Measurements from ENCODE around the gene MAP2K4. TPM values are rescaled to one million over a fixed set of nuclear protein-coding genes. Genes with fewer than 3 reads are reported as not detected.

The MAP2K4 gene
- total RNA-seq, 1 donor from 2014 or later = 27.9 TPM

DNA sequence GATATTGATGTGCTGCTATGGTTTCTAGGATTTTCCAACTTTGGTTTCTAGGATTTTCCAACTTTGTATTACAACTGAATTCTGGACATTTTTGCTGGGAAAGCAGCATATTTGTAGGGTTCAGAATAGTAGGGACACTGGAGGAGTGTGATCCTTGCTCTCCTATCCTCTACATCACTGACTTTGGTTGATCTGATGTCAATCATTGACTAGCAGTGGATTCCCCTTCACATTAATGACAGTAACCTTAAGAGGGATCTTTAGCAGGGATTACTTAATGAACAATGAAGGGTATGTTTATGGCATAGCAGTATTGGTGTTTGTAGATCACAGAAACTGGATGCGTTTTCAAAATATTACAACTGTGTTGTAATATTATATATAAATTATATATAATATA lies 67.4 kb downstream of the MAP2K4 start:
- DNase-seq (ENCODE audit: low spot score) = no peak

DNA sequence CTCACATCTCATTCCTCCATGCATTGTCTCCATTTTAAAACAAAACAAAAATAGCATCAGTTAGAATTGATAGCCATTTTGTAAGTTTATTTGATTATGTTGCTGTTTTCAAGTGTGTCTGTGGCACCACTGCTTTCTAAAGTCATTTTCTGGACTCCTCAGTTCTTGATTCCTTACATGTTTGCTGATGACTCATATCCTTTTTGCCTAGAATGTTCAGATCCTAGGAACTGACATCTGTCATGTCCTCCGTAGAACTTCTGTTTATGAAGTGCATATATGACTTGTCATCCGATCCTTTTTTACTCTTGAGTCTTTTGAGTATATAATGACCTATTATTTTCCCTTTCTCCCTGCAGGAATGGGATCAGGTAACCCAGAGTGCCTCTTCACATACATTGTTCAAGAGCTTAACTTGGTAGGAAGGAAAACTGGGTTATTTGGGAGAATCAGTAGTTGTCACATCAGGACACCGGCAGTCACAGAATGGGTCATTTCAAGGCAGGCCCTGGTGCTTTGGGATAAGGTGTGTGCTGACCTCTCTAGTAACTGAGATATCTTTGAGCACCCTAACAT lies 69.2 kb downstream of the MAP2K4 start:
- DNase-seq (ENCODE audit: low spot score) = no peak

DNA sequence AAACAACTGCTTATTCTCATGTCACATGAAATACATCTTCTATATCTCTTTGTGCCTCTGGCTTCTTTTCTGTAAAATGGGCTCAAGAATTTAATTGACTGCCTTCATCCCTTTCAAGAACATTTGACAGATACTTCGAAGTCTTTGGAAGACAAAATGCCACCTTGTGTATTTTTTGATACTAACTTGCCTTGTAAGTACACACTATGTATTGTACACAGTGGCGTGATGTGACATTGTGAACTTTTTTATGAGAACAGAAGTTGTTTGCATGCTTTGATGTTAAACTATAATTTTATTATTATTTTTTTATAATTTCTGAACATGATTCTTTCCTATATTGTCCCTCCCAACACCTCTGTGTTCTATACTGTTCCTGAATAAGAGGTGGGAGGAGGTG lies 73.7 kb downstream of the MAP2K4 start:
- DNase-seq (ENCODE audit: low spot score) = no peak

DNA sequence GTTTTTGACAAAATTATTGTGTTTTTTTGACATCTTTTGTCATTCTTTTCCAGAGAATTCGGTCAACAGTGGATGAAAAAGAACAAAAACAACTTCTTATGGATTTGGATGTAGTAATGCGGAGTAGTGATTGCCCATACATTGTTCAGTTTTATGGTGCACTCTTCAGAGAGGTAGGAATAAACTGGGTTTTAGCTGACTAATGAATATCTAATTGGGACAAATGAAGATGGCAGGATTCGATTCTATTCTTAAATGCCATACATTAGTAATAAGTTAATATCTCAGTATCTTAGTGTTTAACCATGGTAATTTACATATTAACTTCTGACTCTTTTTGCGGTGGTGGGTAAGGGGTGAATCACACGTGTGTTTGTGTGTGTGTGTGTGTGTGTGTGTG lies 74.8 kb downstream of the MAP2K4 start:
- no peak for DNase-seq (ENCODE audit: low spot score)

DNA sequence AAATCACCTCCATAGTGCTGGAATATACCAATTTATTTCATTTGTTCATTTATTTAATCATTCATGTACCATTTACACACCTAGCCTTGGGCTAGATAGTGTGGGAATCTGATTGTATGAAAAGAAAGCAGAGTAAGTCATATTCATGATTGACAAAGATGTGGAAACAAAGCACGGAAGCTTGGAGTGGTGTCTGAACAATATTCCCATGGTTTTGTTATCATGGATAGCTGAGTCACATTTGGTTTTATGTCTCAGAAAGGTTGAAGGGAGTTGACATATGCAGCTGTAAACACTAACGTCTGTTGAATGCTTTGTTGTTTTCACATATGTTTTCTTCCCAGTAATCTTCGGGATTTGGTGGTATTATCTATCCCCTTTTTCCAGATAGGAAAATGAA lies 76.6 kb downstream of the MAP2K4 start:
- no peak for DNase-seq (ENCODE audit: low spot score)

DNA sequence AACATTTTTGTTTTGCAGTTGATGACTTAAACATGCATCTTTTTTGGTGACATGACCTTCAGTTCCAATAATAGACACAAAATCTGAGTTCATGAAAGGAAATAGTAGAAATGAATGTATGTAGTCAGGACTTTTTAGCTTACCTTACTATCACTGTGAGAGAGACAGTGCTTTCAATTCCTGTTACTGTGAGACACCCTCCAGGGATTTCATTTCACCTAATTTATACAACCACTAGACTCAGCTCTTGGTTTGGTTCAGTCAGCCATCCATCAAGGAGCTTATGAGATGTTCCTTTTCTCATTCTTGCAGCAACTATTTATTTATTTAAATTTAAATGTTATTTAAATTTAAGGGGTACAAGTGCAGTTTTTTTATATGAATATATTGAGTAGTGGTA lies 77.9 kb downstream of the MAP2K4 start:
- DNase-seq (ENCODE audit: low spot score) = no peak

DNA sequence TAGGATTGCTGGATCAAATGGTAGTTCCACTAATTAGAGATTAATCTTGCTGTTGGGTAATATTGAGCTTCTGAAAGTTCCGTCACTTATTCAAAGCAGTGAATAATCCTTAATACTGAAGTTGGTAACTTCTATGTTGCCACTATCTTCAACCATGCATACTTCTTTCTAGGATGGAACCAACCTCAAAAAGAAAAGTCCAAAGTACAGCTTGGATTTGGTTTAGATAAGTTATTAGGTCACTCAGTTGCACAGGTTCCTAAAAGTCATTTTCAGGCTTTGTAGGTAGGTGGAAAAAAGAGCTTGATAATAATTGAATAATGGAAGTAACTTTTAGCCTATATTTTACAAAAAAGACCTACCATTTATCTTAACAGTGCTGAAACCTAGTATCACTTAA lies 78.7 kb downstream of the MAP2K4 start:
- no peak for DNase-seq (ENCODE audit: low spot score)

DNA sequence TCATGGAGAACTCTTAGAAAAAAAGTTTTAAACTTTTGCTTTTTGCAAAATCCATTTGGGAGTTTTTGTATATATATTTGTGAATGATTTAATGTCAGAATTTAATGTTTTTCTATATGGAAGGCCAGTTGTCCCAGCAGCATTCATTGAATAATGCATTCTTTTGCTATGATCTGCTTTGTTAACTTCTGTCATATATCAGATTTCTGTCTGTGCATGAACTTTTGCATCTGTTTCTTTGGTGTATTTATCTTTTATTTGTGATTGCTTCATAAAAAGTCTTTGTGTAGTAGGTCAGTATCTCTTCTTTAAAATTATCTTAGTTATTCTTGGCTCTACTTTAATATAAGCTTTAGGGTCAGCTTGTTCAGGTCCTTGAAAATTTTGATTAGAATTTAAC lies 84.2 kb downstream of the MAP2K4 start:
- DNase-seq (ENCODE audit: low spot score) = no peak

DNA sequence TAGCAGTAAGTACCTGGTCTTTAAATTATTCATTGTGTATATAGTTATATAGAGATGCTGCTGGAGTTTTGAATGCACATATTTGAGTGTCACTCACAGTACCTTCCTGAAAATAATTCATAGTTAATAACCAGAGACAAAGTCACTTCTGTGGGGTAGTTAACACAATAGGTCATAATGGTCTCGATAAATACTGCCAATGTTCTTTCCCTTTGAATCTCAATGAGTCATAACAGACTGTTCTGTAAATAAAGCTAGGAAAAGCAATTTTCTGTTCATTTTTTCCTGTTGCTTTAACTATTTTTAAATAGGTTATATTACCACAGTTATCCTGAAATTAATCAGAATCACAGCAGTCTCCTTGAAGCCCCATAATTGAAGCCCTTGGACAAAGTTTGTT lies 87.2 kb downstream of the MAP2K4 start:
- no peak for DNase-seq (ENCODE audit: low spot score)

DNA sequence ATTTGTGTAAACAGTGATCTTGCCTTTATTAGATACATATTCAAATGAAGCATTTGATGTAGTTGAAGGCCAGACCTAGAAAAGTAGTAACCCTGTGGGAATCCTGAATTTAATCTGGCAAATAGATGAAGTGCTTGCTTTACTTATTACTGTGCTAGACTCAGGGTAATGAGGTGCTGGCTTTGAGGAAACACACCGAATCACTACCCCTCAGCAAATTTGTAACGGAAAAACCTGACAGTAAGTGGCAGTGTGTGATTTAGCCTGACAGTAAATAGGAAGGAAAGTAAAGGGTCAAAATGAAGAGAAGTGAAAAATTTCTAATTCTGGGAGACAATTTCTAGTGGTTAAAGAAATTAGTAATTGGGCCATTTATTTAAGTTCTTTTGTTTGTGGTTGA lies 90.2 kb downstream of the MAP2K4 start:
- no peak for DNase-seq (ENCODE audit: low spot score)

DNA sequence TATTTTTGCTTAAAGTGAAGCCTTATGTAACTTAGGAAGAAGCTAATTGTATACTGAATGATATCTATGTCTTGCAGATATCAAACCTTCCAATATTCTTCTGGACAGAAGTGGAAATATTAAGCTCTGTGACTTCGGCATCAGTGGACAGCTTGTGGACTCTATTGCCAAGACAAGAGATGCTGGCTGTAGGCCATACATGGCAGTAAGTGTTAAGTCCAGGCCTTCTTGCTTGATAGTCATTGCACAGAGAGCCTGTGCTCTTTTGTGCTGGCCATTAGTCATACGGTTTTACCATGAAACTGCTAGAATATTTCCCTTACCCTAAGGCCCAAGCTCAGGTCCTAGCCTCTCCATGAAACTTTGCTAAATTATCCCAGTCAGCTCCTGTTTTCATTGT lies 92.5 kb downstream of the MAP2K4 start:
- DNase-seq (ENCODE audit: low spot score) = no peak

DNA sequence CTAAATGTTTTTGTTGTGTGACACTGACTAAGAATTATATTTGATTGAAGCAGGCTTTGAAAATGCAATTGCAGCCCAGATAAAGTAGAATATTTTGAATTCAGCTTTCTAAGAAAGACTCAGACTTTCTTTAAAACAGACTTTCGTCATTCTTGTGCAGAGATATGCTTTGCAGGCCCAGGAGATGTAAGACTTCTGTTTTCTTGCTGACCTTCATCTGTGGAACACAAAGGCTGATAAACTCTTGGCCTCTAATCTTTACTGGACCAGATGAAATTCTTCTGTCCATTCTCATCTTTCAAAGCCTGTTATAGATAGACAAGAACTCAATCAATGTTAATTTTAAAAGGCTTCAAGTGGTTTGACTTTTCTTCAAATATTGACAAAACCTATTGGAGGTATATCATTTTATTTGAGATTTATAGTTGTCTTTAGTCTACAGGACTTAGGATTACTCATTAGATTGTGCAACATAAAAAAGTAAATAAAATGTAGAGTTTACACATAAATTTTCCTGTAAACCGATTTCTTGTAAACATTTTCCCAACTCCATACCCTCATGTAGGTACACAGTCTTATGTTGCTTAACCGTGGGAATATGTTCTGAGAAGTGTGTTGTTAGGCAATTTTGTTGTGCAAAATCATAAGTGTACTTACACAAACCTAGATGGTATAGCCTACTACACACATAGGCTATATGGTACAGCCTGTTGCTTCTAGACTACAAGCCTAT lies 94.2 kb downstream of the MAP2K4 start:
- DNase-seq (ENCODE audit: low spot score) = no peak

DNA sequence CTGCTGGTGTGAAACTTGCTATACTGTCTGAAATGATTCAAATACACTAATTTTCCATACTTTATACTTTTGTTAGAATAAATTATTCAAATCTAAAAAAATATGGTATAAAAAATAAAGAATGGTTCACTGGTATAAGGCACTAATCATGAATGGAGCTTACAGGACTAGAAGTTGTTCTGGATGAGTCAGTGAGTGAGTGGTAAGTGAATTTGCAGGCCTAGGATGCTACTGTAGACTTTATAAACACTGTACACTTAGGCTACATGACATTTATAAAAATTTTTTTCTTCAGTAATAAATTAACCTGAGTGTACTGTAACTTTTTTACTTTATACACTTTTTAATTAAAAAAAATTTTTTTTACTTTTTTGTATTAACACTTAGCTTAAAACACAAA lies 95.5 kb downstream of the MAP2K4 start:
- no peak for DNase-seq (ENCODE audit: low spot score)

DNA sequence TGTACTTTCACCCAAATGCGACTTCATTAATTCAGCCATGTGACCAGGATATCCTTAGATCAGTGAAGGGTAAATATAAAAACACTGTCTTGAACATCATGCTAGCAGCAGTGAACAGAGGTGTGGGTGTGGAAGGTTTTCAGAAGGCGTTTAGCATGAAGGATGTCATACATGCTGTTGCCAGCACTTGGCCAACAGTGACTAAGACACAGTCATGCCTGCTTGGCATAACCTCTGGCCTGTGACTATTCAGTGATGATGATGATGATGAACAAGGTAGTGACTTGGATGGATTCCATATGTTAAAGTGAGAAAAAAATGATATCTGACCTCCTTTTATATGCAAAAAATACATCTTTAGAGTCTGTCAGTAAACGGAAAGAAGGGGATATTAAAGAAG lies 97.9 kb downstream of the MAP2K4 start:
- no peak for DNase-seq (ENCODE audit: low spot score)

DNA sequence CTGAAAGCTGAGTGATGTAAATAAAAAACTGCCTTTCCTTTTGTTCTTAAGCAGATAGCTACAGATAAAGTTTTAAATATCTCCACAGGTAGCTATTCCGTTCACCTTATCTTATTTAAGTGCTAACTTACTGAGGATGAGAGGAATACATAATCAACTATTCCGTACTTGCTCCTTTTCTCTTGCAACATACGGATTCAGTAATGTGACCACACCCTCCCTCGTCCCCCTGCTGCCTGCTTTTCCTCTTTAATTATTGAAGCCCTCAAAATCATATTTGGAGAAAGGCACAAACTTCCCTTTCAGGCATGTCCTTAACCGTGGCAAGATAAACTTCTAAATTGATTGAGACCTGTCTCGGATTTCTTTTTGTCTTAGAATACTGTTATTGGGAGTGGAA lies 101.4 kb downstream of the MAP2K4 start:
- DNase-seq (ENCODE audit: low spot score) = no peak

DNA sequence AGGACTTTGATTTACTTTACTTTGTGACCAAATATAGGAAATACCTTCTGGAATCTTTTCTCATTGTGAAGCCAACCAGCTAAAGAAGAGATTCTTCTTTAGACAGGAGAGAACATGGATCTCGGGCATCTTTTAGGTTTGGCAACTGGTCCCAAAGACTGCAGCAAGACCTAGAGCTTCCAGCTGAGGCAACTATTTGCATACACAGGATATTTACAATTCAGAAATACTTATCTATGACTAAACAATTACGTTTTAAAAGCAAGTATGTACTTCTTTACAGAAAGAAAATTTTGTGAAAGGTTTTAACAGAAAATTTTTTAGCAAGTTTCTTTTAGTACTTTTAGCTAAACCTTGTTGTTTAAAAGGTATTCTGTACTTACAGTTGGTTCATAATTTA lies 106.5 kb downstream of the MAP2K4 start:
- no peak for DNase-seq (ENCODE audit: low spot score)

DNA sequence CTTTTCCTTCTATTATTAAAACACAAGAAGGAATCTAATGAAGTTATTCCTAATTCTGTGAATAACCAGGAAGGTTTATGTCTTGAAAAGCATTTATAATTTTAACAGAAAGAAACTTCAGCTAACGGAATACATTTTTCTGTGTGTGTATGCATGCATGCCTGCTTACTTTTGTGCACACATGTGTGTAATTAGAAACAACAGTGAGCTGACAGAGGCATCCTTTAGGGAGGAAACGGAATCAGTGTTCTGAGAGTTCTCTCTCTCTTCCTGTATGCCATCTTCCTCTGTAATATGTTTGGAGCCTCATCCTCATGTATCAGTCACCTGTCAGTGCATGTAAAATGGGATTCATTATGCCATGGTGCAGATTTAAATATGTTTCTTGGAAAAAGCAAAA lies 107.0 kb downstream of the MAP2K4 start:
- DNase-seq (ENCODE audit: low spot score) = no peak

DNA sequence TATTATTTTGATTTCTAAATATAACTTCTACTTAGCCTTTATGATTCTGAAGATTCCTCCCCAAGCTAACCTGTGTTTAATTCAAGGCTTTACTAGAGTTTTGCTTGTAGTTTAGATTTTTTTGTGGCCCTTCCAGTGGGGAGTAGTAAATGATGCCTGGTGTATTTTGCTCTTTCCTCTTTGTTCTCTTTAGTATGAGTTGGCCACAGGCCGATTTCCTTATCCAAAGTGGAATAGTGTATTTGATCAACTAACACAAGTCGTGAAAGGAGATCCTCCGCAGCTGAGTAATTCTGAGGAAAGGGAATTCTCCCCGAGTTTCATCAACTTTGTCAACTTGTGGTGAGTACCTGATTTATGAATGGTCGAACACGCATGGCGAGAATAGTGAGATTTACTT lies 108.3 kb downstream of the MAP2K4 start:
- DNase-seq (ENCODE audit: low spot score) = no peak

DNA sequence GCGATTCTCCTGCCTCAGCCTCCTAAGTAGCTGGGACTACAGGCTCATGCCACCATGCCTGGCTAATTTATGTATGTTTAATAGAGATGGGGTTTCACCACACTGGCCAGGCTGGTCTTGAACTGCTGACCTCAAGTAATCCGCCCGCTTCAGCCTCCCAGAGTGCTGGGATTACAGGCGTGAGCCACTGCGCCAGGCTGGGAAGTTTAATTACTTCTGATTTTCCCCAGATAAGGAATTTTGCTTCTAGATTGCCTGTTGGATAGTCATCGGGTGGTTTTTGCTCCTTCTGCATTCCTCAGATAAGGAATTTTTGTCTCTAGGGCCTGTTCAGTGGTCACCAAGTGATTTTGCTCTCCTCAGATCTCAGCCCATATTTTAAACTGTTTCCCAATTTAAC lies 112.5 kb downstream of the MAP2K4 start:
- no peak for DNase-seq (ENCODE audit: low spot score)

DNA sequence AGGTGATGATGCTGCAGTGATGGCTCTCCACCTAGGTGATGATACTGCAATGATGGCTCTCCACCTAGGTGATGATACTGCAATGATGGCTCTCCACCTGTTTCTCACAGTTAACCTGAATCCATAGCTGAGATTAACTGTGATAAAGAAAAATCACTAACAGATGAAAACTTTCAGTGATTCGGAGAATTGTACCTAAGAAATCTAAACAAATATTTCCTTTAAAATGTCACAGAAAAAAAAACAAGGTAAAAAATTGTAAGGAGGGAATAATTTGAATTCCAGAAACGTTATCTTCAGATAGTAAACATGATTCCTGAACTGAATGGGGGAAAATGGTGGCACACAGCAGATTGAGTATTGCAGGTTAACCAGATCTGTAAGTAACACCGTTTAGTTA lies 113.4 kb downstream of the MAP2K4 start:
- no peak for DNase-seq (ENCODE audit: low spot score)

DNA sequence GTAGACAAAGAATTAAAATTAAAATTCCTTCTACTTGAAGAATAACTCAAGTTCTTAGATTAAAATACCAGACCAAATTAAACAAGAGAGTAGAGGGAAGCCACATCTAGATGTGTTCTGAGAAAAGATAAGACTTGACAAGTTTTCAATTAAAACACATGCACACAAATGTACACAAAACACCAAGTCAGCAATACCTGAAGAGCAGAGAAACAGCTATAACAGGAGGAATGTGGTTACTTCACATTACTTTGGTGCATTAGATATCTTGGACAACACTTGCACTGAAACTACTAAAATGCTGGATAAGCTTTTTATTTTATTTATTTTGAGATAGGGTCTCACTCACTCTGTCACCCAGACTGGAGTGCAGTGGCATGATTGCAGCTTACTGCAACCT lies 113.9 kb downstream of the MAP2K4 start:
- no peak for DNase-seq (ENCODE audit: low spot score)

DNA sequence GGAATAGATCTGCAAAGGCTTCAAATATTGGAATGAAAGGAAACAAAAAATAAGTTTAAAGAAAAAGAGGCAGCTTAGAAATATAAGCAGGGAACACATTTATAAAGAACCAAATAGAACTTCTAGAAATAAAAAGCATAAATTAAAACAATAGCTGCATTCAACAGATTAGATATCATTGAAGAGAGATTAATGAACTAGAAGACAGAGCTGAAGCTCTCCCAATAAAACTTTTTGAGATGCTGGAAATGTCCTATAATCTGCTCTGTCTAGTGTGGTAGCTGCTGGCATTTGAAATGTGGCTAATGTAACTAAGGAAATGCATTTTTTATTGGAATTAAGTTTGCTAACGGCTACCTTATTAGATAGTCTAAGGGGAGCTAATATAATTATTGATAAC lies 115.6 kb downstream of the MAP2K4 start:
- no peak for DNase-seq (ENCODE audit: low spot score)

DNA sequence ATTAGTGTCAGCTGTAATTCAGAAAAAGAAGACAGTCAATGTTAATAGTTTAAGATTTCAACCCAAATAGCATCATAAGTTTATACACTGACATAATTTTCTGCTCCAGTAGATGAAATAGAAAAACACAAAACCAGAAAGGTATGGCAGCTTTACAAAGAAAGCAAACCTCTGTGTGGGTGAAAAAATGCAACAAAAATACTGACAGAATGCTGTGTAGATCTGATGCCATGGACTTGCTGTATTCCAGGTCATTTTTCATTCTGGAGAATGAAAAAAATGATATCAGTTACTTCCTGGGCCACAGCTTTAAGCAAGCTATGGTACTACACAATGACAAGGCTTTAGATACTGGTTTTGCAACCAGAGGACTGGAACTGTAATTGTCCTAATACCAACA lies 116.0 kb downstream of the MAP2K4 start:
- DNase-seq (ENCODE audit: low spot score) = no peak

DNA sequence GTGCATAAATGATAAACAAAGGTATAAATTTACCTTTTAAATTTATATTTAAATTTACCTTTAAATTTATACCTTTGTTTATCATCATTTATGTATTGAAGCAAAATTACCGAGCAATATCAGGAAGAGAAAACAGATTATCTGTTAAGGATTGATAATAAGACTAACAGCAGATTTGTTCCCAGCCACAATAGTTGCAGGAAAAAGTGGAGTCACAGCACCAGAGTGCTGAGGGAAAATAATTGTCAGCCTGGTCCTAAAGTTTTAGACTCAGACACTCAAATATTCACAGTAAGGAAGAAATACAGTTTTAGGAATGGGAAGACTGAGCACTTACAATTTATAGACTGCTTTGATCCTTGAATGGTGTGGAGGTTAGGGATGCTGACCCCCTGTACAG lies 117.2 kb downstream of the MAP2K4 start:
- DNase-seq (ENCODE audit: low spot score) = no peak
